Fibroblast of skin of left biceps (primary cell): ENCODE measurements around the gene DLGAP1.
"Not testable (repeated sequence)": the region's sequence is repeated elsewhere in the genome, so short reads cannot be mapped to it uniquely, and the experiment has no call there.

ENCODE experiments used
- DNase-seq, 2 experiments: peaks; one replicate each; pipeline ENCODE4 v3.0.0-alpha.2; 2013; ENCODE audit warnings: low read depth in 2 of 2

DLGAP1 gene

DNA sequence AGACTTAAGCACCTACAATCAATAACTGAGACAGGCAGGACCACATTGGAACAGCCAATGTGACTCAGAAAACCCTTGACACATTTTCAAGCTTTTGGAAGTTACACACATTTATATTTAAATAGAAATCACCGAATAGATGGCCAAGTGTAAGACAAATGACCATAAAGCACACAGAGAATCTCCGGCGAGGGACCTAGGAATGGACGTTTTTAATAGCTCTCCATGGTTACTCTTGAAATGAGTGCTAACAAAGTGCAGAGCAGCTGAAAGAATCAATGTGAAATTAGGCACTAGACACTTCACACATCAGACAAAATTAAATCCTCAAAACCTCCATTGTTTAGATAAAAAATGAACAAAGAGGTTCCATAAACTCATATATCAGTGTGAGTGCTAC, 376.9 kb downstream of the DLGAP1 start:
- DNase-seq, result no peak

DNA sequence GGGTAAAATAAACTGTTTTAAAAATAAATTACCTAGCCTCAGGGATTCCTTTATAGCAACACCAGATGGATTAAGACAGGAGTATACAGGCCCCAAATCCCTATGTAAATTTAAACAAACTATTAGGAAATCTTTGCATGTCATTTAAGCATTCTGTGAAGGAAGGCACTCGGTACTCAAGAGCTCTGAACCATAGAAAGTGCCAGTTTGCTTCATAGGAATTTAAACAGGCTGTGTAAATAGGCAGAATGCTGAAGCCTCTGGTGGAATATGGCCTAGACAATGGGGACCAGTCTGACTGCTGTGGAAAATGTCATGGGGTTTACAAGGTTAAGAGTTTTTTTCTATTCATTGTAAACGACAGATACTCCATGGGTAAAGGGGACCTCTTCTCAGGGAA, 377.4 kb downstream of the DLGAP1 start:
- DNase-seq, result no peak

DNA sequence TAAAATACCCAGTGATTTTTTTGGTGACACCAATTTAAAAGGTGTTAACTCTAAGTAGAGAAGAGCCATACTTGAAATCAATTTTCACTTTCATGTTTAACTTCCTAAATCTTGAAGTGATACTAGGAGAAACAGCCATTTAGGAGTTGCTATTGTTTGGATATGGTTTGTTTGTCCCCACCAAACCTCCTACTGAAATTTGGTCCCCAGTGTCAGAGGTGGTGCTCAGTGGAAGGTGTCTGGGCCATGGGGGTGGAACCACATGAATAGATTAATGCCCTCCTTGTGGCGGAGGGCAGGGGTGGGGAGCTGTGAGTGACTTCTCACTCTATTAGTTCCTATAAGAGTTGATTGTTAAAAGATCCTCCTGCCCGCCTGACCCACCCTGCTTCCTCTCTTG, 377.9 kb downstream of the DLGAP1 start:
- DNase-seq, result no peak

DNA sequence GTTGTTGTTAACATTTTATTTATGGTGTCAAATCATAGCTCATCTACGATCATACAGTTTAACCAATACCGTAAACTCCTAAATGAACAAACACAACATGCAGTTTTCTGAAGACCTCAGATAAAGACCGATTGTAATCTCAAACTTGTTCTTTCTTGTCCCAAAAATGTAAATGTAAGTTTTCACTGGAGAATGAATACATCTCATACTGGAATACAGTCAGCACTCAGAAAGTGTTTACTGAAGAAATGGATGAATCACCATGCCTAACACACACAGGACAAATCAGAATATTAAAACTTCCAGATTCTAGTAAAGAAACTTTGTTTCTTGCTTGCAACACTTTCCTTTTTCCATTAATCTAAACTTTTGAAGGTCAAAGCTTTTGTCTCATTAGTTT, 380.5 kb downstream of the DLGAP1 start:
- DNase-seq, result no peak

DNA sequence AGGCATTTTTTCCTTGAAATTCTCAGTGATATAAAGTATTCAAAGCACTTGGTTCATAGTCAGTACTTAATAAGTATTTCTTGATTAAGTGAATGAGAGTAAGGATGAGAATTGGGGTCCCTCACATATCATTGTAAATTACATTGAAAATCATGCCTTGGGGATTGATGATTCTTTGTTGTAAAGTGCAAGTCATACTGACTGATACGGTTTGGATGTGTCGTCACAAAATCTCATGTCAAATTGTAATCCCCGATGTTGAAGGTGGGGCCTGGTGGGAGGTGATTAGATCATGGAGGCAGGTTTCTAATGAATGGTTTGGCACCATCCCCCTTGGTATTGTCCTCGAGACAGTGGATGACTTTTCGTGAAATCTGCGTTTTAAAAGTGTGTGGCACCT, 385.9 kb downstream of the DLGAP1 start:
- no peak for DNase-seq

DNA sequence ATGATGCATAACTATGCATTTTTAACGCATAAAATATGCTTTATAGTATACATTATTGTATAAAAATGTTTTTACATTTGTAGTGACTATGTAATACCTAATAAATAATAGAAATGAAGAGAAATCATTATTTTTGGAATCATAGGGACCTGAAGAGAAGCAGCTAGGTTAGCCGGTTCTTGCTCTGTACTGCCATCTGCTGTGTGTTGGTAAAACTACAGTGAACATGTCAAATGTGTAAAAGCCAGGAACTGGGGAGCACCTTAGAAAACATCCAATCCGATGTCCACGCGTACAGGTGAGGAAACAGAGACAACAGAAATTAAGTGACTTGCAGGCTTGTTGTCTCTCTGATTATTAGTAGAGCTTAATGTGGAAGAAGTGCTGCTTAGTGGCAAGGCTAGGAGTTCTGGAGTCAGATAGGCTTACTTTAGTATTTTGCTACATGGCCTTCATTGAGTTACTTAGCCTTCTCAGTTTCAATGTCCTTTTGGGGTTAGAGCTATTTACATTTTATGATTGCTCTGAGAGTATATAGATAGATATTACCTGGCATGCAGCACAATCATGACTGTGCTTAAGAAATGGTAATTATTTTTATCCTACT, 386.5 kb downstream of the DLGAP1 start:
- DNase-seq, result peak in 1 of 2 experiments; percentile 1

DNA sequence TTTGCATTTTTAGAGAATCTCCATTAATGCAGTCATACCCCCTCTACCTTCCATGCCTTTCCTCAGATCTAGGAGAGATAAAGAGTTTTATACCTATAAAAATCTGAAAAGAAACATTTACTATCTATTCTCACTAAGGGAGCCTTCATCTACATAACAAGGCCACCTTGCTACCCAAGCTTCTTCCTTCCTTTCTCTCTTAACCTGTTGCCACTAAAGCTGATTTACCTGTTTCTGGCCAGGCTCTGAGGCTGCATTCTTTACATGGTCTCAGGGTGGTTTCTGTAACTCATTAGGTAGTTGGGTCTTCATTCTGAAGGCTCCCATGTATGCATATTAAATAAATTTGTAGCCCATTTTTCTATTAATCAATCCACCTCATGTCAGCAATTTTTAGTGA, 391.6 kb downstream of the DLGAP1 start:
- no peak for DNase-seq

DNA sequence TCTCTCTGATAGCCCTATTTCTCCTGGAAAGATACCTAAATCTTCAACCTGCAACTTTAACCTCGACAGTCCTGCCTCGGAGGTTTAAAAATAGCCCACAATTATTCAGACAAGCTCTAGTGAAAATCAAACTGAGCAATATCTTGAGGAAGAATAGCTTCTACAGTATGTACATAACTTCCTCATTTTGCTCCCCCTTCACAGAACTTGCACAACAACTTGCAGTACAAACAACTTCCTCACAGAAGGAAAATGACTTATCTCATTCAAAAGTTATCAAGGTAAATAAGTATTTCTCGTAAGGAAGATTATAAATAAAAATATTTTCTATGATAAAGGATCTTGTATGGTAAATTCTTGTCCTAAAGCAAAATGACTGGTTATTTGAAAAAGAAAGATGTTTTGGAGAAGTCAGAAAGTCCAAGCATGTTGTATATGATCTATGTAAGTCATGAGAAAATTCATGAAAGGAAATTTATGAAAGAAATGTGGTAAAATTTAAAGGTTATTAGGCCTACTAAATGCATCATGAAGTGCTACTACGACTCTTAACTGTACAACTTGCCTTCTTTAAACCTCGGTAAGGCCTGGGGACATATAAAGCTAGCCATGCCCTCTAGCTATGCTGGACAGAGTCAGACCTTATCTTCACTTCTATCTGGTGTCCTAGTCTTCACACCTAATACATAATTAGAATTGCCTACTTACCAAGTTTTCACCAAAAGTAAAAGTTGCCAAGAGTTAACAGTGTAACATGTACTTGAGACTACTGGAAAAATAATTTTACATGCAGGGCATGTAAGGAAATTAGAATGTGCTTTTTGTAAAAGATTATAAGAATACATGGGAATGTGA, 394.5 kb downstream of the DLGAP1 start:
- no peak for DNase-seq

DNA sequence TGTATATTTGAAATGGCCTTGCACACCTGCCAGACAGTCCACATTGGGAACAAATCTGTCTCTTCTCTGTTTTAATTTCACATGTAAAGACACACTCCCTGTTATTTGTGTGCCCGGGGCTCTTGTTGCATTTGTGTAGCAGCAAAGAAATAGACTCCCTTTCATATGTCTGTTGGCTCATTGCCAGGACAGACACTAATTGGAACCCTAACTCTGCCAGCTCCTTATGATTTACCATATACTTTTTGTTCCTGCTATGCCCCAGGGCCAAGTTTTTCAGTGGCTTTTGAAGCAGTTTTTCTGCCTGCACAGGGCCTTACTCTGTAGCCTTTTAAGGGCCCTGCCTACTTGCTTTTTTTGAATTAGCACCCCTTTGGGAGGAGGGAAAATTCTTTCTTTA, 396.9 kb downstream of the DLGAP1 start:
- DNase-seq, result no peak

DNA sequence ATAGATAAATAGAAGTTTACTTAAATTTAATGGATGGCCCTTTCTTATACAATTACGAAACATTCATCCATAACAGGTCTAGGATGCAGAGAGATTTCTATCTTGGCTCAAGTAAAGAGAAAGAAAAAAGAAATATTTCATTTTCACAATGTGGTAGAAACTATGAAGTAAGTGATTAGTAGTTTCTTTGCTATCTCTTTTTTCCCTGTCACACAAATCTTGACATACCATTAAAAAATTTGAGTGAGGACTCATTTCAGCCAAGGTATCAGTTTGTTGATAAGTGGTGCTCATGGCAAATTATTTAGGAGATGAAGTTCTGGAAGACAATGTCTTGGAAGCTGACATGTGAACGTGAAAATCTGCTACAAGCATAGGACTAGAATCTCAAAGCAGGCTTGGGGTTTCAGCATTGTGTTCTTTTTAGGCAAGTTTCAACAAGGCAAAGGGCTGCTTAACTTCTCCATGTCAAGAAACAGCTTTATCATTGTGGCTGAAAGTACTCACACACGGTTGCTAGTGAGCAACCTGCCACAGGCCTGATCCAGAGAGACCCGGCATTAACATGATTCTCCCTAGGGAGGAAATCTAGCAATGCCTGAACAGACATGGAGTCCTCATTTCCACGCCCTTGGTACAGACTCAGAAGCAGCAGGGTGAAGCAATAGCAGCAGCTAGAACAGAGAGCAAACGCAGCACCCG, 414.6 kb downstream of the DLGAP1 start:
- DNase-seq, result no peak

DNA sequence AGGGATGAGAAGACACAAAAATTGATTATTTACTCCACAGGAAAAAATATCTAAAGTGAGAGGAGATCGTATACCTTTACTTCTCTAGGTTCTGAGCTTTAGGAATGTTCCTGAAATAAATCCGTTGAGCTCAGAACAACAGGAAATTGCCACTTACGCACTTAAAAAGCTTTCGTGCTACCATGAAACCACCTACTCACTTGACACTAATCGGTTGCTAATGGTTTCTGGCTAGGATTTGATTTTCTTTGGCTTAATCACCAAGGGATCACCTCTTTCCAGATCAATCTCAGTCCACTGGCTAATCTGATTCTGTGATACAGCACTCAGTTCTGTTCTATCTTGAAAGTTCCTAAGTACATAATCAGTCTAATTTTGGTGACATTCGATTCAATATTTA, 419.6 kb downstream of the DLGAP1 start:
- no peak for DNase-seq

DNA sequence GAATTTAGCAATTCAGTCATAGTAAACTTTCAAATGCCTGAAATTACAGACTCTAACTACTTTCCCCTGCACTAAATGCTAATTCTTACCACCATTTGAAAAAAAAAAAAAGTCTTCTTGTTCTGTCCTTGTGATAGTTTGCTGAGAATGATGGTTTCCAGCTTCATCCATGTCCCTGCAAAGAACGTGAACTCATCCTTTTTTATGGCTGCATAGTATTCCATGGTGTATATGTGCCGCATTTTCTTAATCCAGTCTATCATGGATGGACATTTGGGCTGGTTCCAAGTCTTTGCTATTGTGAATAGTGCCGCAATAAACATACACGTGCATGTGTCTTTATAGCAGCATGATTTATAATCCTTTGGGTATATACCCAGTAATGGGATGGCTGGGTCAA, 420.3 kb downstream of the DLGAP1 start:
- not testable (repeated sequence) for DNase-seq

DNA sequence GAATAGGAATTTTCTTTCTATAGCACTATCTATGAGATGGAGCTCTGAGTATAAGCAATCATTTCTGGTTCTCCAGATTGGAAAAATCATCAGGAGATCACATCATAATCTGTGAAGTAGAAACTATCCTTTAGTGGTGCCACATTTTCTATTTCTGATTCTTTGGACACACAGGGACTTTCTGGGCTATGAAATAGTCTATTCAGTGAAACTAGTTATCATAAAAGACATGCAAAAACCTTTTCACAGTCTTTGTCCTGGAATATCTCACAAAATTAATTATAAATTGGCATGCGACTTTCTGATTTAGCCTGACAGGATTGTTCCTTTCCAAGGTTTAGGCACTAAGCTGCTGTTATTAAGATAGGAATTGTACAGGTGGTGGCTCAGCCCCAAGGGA, 428.6 kb downstream of the DLGAP1 start:
- DNase-seq, result no peak

DNA sequence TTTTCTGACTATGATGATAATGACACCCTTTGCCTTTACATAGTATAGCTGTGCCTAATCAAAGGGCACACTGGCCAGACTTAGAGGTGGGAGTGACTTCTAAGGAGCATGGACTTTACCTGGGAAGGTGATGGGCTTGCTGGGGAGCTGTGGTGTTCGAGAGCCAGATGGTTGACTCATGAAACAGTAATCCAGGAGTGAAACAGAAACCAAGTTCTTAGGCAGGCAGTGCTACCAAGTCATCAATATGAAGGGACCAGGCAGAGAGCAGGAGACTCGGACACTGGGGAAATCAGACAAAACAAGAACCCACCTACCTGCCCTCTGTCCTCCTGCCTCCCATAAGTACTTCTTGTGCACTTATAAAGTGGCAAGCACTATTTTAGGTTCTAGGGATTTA, 430.4 kb downstream of the DLGAP1 start:
- no peak for DNase-seq

DNA sequence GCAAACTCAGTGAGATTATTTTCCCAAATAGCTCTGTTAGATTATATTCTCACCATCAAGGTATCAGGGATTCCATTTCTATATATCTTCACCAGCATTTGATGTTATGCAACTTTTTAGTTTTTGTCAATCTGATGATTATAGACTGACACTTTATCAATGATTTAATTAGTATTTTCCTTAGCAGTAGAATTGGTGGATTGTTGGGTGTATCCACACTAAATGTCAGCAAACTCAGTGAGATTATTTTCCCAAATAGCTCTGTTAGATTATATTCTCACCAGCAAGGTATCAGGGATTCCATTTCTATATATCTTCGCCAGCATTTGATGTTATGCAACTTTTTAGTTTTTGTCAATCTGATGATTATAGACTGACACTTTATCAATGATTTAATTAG, 432.4 kb downstream of the DLGAP1 start:
- not testable (repeated sequence) for DNase-seq

DNA sequence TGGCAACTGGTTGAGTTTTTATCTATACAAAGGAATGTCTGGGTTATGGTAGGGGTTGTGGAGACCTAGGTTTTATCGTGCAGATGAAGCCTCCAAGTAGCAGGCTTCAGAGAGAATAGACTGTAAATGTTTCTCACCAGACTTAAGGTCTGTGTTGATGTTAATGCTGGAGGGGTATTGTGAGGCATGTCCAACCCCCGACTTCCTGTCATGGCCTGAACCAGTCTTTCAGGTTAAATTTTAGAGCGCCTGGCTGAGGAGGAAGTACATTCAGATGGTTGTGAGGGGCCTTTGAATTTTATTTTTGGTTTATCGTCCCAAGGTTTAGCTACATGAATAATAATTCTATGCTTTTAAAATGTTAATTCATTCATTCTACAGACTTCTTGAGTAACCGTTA, 435.1 kb downstream of the DLGAP1 start:
- no peak for DNase-seq

DNA sequence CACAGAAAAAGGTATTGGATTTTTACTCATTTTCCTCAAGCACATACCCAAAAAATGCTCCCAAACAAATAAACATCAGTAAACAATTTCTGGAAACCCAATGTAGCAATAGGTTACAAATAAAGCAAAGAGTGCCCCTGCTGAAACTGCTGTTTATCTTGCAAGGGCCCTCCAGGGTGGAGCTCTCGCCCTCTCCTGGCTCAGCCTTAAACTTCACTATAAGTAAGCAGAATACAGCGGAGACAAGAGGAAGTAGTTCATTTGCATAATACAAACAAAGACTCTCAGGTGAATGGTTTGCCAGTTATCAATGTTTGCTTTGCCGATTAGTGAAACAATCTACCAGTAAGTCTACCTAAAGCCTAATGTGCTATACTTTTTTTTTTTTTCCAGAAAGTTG, 437.6 kb downstream of the DLGAP1 start:
- DNase-seq, result no peak

DNA sequence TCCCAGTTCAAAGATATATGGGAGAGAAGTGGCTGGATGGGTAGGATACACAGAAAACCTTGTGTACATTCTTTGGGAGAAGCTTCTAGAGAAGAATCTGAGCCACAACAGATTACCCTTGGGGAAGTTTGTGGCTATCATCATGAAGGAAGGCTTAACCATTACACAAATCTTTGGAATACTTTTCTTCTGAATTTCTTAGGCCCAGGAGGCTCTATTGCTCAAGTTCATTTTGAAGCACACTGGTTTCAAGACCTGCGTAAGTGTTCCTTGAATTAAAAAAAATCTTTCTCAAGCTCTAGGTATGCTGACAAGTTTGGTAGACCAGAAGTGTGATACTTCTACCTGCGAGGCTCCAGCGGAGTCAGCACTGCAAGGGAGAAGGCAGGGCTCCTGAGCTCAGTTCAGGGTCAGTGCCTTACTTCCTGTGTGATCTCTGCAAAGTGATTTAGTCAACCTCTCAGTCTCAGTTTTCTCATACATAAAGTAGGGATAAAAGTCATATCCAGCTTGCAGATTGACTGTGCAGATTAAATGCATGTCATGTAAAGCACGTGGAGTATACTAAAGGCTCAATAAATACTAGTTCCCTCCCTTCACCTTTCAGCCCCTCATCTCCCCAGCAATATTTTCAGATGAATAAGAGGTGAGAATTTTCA, 438.6 kb downstream of the DLGAP1 start:
- peak in 1 of 2 experiments; percentile 18 for DNase-seq

DNA sequence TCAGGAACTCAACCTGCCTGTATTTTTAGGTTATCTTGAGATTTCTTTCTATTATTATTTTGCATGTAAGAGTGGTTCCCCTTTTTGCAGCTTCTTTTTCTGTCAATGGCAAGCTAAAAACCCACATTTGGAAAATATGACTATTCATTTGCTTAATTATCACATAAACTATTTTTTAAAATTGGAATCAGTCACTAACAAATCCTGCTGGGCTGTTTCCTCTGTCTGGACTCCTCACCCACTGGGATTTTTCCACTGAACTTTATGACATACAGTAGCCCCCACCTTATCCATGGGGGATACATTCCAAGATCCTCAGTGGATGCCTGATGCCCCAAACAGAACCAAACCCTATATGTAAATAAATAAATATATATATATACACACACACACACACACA, 447.3 kb downstream of the DLGAP1 start:
- no peak for DNase-seq

DNA sequence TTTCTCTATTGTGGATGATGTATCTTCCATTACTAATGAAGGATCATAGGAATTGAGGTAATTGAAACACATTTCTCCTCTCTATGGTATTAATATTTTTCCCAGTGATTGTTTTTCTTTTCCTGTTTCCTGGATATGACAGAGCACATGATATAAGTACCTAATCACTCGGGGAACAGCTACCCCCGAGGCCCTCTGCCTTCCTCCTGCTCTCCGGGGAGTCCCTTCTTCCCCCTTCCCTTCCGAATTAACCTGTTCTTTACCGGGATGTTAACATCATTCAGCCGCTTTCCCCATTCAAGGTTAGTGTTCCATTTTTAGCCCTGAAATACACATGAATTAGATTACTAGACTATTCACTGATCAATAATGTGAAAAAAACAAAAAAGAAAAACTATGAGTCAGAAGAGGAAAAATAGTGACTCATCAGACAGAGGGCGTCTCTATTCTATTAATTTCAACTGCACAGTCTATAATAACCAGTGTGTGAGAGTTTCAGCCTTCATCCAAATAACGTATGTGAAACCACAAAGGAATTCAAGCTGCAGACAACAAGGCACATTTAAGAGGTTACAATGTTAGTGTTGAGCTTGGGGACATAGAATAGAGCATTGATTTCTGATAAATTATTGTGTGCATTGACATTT, 450.8 kb downstream of the DLGAP1 start:
- no peak for DNase-seq

DNA sequence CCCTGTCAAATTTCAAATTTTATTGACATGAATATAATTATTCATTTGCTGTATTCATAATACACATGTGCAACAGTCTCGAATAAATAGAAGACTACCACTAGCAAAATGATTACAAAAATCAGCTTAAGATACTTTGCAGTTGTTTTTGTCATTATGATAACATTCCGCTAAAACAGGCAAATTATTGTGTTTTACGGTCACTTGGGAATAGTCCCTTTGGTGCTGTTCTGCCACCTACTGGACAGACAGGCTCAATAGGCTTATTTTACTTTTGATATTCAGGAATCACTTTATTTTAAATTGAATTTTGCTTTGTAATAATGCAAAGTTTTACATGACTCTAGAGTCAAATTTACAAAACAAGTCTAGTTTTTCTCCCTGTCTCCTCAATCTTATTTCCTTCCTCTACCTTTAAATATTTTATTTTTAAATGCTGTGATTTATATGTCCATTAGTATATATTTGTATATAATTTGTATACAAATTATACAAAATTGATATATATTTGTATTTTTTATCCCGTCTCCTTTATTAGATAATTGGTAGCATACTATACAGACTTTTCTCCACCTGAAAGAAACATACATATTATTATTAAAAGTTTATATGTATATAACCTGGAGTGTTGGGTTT, 456.3 kb downstream of the DLGAP1 start:
- DNase-seq, result no peak
